Liver (tissue), 3 donors: Measurements from ENCODE around the gene DGKD.

Experiments
- ATF3 ChIP-seq: IDR thresholded peaks from 2 replicates; pipeline ENCODE4 v1.6.1; 2016; ENCODE audit warnings: antibody characterized with exemption
- CTCF ChIP-seq: fragments of 150-350 bp; IDR thresholded peaks from 2 replicates; pipeline ENCODE4 v1.5.1; 2017; ENCODE audit warnings: improper control_type of control experiment, low read depth, low read length; ENCODE audit not compliant: missing input control
- FOXA1 ChIP-seq: IDR thresholded peaks from 2 replicates; pipeline ENCODE4 v1.6.1; 2016; ENCODE audit warnings: antibody characterized with exemption
- GABPA ChIP-seq, 2 donors: IDR thresholded peaks in 1 of 2; conservative IDR thresholded peaks in 1 of 2; 2 replicates each; pipeline ENCODE4 v1.6.1; 2016; ENCODE audit warnings: antibody characterized with exemption in 2 of 2, mild to moderate bottlenecking in 1 of 2, moderate library complexity in 1 of 2
- MAX ChIP-seq: IDR thresholded peaks from 2 replicates; pipeline ENCODE4 v1.6.1; 2016; ENCODE audit warnings: antibody characterized with exemption
- RAD21 ChIP-seq, 2 donors: IDR thresholded peaks; 2 replicates each; pipeline ENCODE4 v1.6.1; 2016; ENCODE audit warnings: antibody characterized with exemption in 2 of 2, mild to moderate bottlenecking in 2 of 2
- TAF1 ChIP-seq: conservative IDR thresholded peaks from 2 replicates; pipeline ENCODE4 v1.6.1; 2016; ENCODE audit warnings: antibody characterized with exemption, mild to moderate bottlenecking
- YY1 ChIP-seq: IDR thresholded peaks from 2 replicates; pipeline ENCODE4 v1.6.1; 2016; ENCODE audit warnings: antibody characterized with exemption, mild to moderate bottlenecking
- donor health status: healthy.
- donor health status: healthy.

- no peak for TF ChIP-seq CTCF
- TF ChIP-seq GABPA (IDR thresholded peaks at IDR 0.05 in 1 of 2, conservative IDR thresholded peaks at IDR 0.05 in 1 of 2) = no peak
- TF ChIP-seq RAD21 (IDR thresholded peaks at IDR 0.05) = no peak
- TF ChIP-seq FOXA1 = no peak
- TF ChIP-seq MAX = no peak
- TF ChIP-seq TAF1 = no peak
- no peak for TF ChIP-seq ATF3
- TF ChIP-seq YY1 = no peak
Measured at GRCh38 chr2:233311241-233311926, 42.9 kb upstream of the DGKD start.
